TTC549 (cell line): Measurements from ENCODE around the gene PRSS58.

Source experiments
- FAIRE-seq: peaks from 2 replicates; lab custom pipeline; 2012; peaks lifted over from hg19 to GRCh38; lab: Jason Lieb, UNC

PRSS58 gene

GRCh38 chr7:142257958-142258357, at the start of gene PRSS58:
Gene PRSS58 (minus strand): TSS chr7:142258058. CDS start chr7:142257707, 351 bp downstream.
- FAIRE-seq, result no peak

GRCh38 chr7:142307246-142307900, 49.5 kb upstream of the PRSS58 start:
- FAIRE-seq, result no peak

- FAIRE-seq, result no peak
Observed at GRCh38 chr7:142303650-142304049, 45.8 kb upstream of the PRSS58 start.

- FAIRE-seq, result no peak
Observed at GRCh38 chr7:142301923-142302550, 44.2 kb upstream of the PRSS58 start.

- FAIRE-seq, result no peak
Observed at GRCh38 chr7:142301299-142301698, 43.4 kb upstream of the PRSS58 start.

- no peak for FAIRE-seq
Observed at GRCh38 chr7:142300689-142301088, 42.8 kb upstream of the PRSS58 start.

GRCh38 chr7:142299237-142299781, 41.5 kb upstream of the PRSS58 start:
- FAIRE-seq, result no peak

GRCh38 chr7:142298627-142299026, 40.8 kb upstream of the PRSS58 start:
- FAIRE-seq, result no peak

- no peak for FAIRE-seq
Observed at GRCh38 chr7:142298009-142298408, 40.2 kb upstream of the PRSS58 start.

GRCh38 chr7:142280263-142280662, 22.4 kb upstream of the PRSS58 start:
- no peak for FAIRE-seq

GRCh38 chr7:142279601-142280000, 21.7 kb upstream of the PRSS58 start:
- no peak for FAIRE-seq

- FAIRE-seq, result no peak
Observed at GRCh38 chr7:142275028-142275427, 17.2 kb upstream of the PRSS58 start.

GRCh38 chr7:142272841-142273240, 15.0 kb upstream of the PRSS58 start:
- FAIRE-seq, result no peak

- FAIRE-seq, result no peak
Observed at GRCh38 chr7:142263598-142264380, 5.9 kb upstream of the PRSS58 start.

GRCh38 chr7:142250705-142251104, 7.2 kb downstream of the PRSS58 start:
- no peak for FAIRE-seq

- FAIRE-seq, result no peak
Observed at GRCh38 chr7:142249918-142250317, 7.9 kb downstream of the PRSS58 start.

- FAIRE-seq, result no peak
Observed at GRCh38 chr7:142248166-142249160, 9.4 kb downstream of the PRSS58 start.

GRCh38 chr7:142243823-142244222, 14.0 kb downstream of the PRSS58 start:
- FAIRE-seq, result no peak

- FAIRE-seq, result no peak
Observed at GRCh38 chr7:142240546-142240945, 17.3 kb downstream of the PRSS58 start.

GRCh38 chr7:142231716-142232115, 26.1 kb downstream of the PRSS58 start:
- no peak for FAIRE-seq

GRCh38 chr7:142228537-142229104, 29.2 kb downstream of the PRSS58 start:
- no peak for FAIRE-seq
